HepG2 (cell line): ENCODE results near the gene CD19. TPM values are rescaled to one million over a fixed set of nuclear protein-coding genes. Genes with fewer than 3 reads are reported as not detected.
A peak's percentile ranks its signal among the peaks of the same experiment; 100 is the strongest.

ENCODE experiments used
- BRD4 ChIP-seq: sonication (generic); formaldehyde crosslinking; IDR thresholded peaks from 2 replicates; pipeline ENCODE4 v1.4.0; 2020; ENCODE audit warnings: missing genetic modification reagents
- DMAP1 ChIP-seq: IDR thresholded peaks from 2 replicates; pipeline ENCODE4 v1.6.1; 2016
- EED ChIP-seq: sonication (generic); formaldehyde crosslinking; IDR thresholded peaks from 2 replicates; pipeline ENCODE4 v1.5.0; 2020; ENCODE audit warnings: mild to moderate bottlenecking, missing genetic modification reagents
- GABPB1 ChIP-seq: IDR thresholded peaks from 2 replicates; pipeline ENCODE4 v1.6.1; 2016; ENCODE audit warnings: mild to moderate bottlenecking, missing genetic modification reagents, moderate library complexity, missing compliant biosample characterization
- GMEB2 ChIP-seq: IDR thresholded peaks from 2 replicates; pipeline ENCODE4 v1.6.1; 2016; ENCODE audit warnings: missing biosample characterization, missing genetic modification reagents, low read depth
- MAFG ChIP-seq: sonication (generic); formaldehyde crosslinking; IDR thresholded peaks from 2 replicates; pipeline ENCODE4 v1.5.1; 2020; ENCODE audit warnings: mild to moderate bottlenecking, missing genetic modification reagents
- NRL ChIP-seq: sonication (generic); formaldehyde crosslinking; IDR thresholded peaks from 2 replicates; pipeline ENCODE4 v1.5.0; 2020; ENCODE audit warnings: missing genetic modification reagents, mild to moderate bottlenecking, moderate library complexity, borderline replicate concordance
- PITX1 ChIP-seq: sonication (generic); formaldehyde crosslinking; IDR thresholded peaks from 2 replicates; pipeline ENCODE4 v1.5.1; 2020; ENCODE audit warnings: mild to moderate bottlenecking, missing genetic modification reagents
- PPARG ChIP-seq: conservative IDR thresholded peaks from 2 replicates; pipeline ENCODE4 v1.6.1; 2016; ENCODE audit warnings: missing biosample characterization, missing genetic modification reagents
- SATB2 ChIP-seq: sonication (generic); formaldehyde crosslinking; IDR thresholded peaks from 2 replicates; pipeline ENCODE4 v1.5.0; 2020; ENCODE audit warnings: missing genetic modification reagents
- SMAD3 ChIP-seq: sonication (generic); formaldehyde crosslinking; IDR thresholded peaks from 2 replicates; pipeline ENCODE4 v1.4.0; 2020; ENCODE audit warnings: missing genetic modification reagents
- SP5 ChIP-seq: IDR thresholded peaks from 2 replicates; pipeline ENCODE4 v1.6.1; 2016; ENCODE audit warnings: low read depth, borderline replicate concordance
- SPEN ChIP-seq: sonication (generic); formaldehyde crosslinking; IDR thresholded peaks from 2 replicates; pipeline ENCODE4 v1.5.1; 2020; ENCODE audit warnings: low read depth, mild to moderate bottlenecking, missing genetic modification reagents
- TEF ChIP-seq: sonication (generic); formaldehyde crosslinking; IDR thresholded peaks from 2 replicates; pipeline ENCODE4 v1.5.0; 2020; ENCODE audit warnings: missing genetic modification reagents
- TP53 ChIP-seq: sonication (generic); formaldehyde crosslinking; conservative IDR thresholded peaks from 2 replicates; pipeline ENCODE4 v1.4.0; 2020; ENCODE audit warnings: missing genetic modification reagents
- ZBTB14 ChIP-seq: sonication (generic); formaldehyde crosslinking; IDR thresholded peaks from 2 replicates; pipeline ENCODE4 v1.4.0; 2020; ENCODE audit warnings: missing genetic modification reagents
- ZFP36L2 ChIP-seq: sonication (generic); formaldehyde crosslinking; IDR thresholded peaks from 2 replicates; pipeline ENCODE4 v1.4.0; 2020; ENCODE audit warnings: missing genetic modification reagents
- ZFP91 ChIP-seq: sonication (generic); formaldehyde crosslinking; IDR thresholded peaks from 2 replicates; pipeline ENCODE4 v1.9.0; 2022; ENCODE audit warnings: missing genetic modification reagents, mild to moderate bottlenecking, borderline replicate concordance
- ZNF484 ChIP-seq: sonication (generic); formaldehyde crosslinking; IDR thresholded peaks from 2 replicates; pipeline ENCODE4 v1.5.1; 2020; ENCODE audit warnings: mild to moderate bottlenecking, low read depth, missing genetic modification reagents, borderline replicate concordance
- ZNF652 ChIP-seq: IDR thresholded peaks from 2 replicates; pipeline ENCODE4 v1.6.1; 2016; ENCODE audit warnings: low read depth, borderline replicate concordance
- ZNF780A ChIP-seq: sonication (generic); formaldehyde crosslinking; IDR thresholded peaks from 2 replicates; pipeline ENCODE4 v1.8.0; 2022; ENCODE audit warnings: mild to moderate bottlenecking, missing genetic modification reagents, moderate library complexity
- ZNF781 ChIP-seq: sonication (generic); formaldehyde crosslinking; IDR thresholded peaks from 2 replicates; pipeline ENCODE4 v1.5.1; 2020; ENCODE audit warnings: borderline replicate concordance, mild to moderate bottlenecking, missing genetic modification reagents; ENCODE audit errors: not compliant biosample characterization
- ZSCAN21 ChIP-seq: sonication (generic); formaldehyde crosslinking; IDR thresholded peaks from 2 replicates; pipeline ENCODE4 v1.8.0; 2022; ENCODE audit warnings: mild to moderate bottlenecking, missing genetic modification reagents, moderate library complexity, borderline replicate concordance
- polyA plus RNA-seq, 8 experiments: library from polyadenylated mRNA; depleted of rRNA in 3 of 8; stranded (reverse) in 7 of 8; unstranded in 1 of 8; fragments of >200 nt; fragmentation: Illumina TruSeq in 4 of 8; extraction: Trizol in 4 of 8; gene quantifications; 2 replicates each; pipeline versions ENCODE4 v1.2.1 to v1.2.3, GENCODE V29; 2011 to 2016; ENCODE audit warnings: low read depth in 4 of 8, missing spikeins in 1 of 8, mixed read lengths in 1 of 8; ENCODE audit not compliant: insufficient read depth in 1 of 8
- total RNA-seq, 5 experiments: library from RNA; depleted of rRNA; stranded (reverse); fragments of >200 nt; fragmentation: Illumina TruSeq; extraction: Trizol; gene quantifications; 2 replicates each; pipeline ENCODE4 v1.2.3, GENCODE V29; 2016; ENCODE audit warnings: low read depth in 1 of 5
- TF ChIP-seq, protein P1 (sequence below): sonication (generic); formaldehyde crosslinking; IDR thresholded peaks from 2 replicates; pipeline ENCODE4 v1.5.0; 2020; ENCODE audit warnings: mild to moderate bottlenecking, missing genetic modification reagents

Gene CD19
- total and polyA plus RNA-seq, 2 of the 13 experiments (the other 11 are each of a cell fraction or from before 2014, with no cell fraction given) = 0.55 to 1.1 TPM

- TF ChIP-seq PPARG (CRISPR knock-in tag) (0 out of 2 replicates have a peak, but pooled peaks have one; percentile 29), ZNF780A (CRISPR knock-in tag) (no peak), GABPB1 (CRISPR knock-in tag) (peak; percentile 93), SATB2 (CRISPR knock-in tag) (peak; percentile 88), BRD4 (CRISPR knock-in tag) (peak; percentile 92), TP53 (peak; percentile 94), SMAD3 (CRISPR knock-in tag) (peak; percentile 61; the same call in 1 of the 2 replicates), EED (CRISPR knock-in tag) (peak; percentile 80; the same call in 1 of the 2 replicates), ZNF781 (peak; percentile 10), ZFP91 (CRISPR knock-in tag) (peak; percentile 92), MAFG (no peak), ZBTB14 (CRISPR knock-in tag) (peak; percentile 42), ZSCAN21 (CRISPR knock-in tag) (peak; percentile 98), SPEN (CRISPR knock-in tag) (peak; percentile 98), ZNF652 (CRISPR knock-in tag) (no peak), ZNF484 (CRISPR knock-in tag) (no peak; the same call in 1 of the 2 replicates), TEF (peak; percentile 90), SP5 (CRISPR knock-in tag) (no peak), GMEB2 (CRISPR knock-in tag) (no peak; the same call in 1 of the 2 replicates), DMAP1 (peak; percentile 93), ZFP36L2 (CRISPR knock-in tag) (no peak), NRL (CRISPR knock-in tag) (peak; percentile 88), PITX1 (CRISPR knock-in tag) (0 out of 2 replicates have a peak, but pooled peaks have one; percentile 60)
- TF ChIP-seq, protein P1, sequence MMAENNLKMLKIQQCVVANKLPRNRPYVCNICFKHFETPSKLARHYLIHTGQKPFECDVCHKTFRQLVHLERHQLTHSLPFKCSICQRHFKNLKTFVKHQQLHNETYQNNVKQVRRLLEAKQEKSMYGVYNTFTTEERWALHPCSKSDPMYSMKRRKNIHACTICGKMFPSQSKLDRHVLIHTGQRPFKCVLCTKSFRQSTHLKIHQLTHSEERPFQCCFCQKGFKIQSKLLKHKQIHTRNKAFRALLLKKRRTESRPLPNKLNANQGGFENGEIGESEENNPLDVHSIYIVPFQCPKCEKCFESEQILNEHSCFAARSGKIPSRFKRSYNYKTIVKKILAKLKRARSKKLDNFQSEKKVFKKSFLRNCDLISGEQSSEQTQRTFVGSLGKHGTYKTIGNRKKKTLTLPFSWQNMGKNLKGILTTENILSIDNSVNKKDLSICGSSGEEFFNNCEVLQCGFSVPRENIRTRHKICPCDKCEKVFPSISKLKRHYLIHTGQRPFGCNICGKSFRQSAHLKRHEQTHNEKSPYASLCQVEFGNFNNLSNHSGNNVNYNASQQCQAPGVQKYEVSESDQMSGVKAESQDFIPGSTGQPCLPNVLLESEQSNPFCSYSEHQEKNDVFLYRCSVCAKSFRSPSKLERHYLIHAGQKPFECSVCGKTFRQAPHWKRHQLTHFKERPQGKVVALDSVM = no peak
These were observed 42.8 kb downstream of the CD19 start, which contains the start of gene SPNS1 (continued) for GRCh38 chr16:28974437-28975157.
